Measurements from ENCODE around the gene SPP1. TPM values are rescaled to one million over a fixed set of nuclear protein-coding genes. Genes with fewer than 3 reads are reported as not detected.

Gene SPP1
- total RNA-seq, 1 donor from 2014 or later: 11.8 TPM

DNA sequence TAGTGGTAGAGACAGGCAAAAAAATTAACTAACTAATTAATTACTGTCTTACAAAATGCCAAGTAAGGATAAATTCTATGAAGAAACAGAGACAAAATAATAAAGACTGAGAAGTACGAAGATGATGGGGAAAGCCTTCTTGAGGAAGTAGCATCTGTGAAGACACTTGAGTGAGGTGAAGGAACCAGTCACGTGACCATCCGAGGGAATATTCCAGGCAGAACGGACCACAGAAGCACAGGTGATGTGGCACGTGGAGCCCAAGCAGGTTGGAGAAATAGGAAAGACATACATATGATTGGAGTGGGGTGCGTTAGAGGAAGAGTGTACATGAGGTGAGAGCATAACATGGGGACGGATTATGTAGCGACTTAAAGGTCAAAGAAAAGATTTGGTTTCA is 30.5 kb upstream of the SPP1 start:
- Histone ChIP-seq H3K4me3 (no peak overlapping the region), H3K4me1 (no peaks in the 10 kb centered on the region), H3K27ac (no peak overlapping the region), H3K27me3 (no peaks in the 10 kb centered on the region), H3K36me3 (no peaks in the 10 kb centered on the region), H3K9me3 (no peaks in the 10 kb centered on the region)
- intact Hi-C loops (cut with DNase I): no loop called here
- no peak for DNase-seq (ENCODE audit: extremely low spot score in 2 of 2)
- TF ChIP-seq POLR2AphosphoS5 (IDR thresholded peaks at IDR 0.05; ENCODE audit: insufficient read depth in 1 of 2, low read depth in 1 of 2) (no peak), POLR2A (IDR thresholded peaks at IDR 0.05) (no peak)
- TF ChIP-seq, protein P1, sequence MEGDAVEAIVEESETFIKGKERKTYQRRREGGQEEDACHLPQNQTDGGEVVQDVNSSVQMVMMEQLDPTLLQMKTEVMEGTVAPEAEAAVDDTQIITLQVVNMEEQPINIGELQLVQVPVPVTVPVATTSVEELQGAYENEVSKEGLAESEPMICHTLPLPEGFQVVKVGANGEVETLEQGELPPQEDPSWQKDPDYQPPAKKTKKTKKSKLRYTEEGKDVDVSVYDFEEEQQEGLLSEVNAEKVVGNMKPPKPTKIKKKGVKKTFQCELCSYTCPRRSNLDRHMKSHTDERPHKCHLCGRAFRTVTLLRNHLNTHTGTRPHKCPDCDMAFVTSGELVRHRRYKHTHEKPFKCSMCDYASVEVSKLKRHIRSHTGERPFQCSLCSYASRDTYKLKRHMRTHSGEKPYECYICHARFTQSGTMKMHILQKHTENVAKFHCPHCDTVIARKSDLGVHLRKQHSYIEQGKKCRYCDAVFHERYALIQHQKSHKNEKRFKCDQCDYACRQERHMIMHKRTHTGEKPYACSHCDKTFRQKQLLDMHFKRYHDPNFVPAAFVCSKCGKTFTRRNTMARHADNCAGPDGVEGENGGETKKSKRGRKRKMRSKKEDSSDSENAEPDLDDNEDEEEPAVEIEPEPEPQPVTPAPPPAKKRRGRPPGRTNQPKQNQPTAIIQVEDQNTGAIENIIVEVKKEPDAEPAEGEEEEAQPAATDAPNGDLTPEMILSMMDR (IDR thresholded peaks at IDR 0.05): no peak

DNA sequence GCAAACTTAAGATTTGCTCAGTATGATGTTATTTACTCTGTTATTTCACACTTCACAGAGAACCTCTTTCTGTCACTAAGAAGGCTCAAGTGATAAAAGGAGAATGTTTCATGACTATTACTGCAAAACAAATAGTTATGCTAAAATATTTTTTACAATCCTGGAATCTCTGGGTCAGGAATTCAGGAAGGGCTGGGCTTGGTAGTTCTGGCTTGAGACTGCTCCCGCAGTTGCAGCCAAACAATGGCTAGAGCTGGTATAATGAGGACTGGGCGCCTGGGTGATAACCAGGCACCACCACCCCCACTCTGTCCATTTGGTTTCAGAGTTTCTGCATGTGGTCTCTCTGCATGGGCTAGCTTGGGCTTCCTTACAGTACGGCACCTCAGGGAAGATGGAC is 28.7 kb upstream of the SPP1 start:
- Histone ChIP-seq H3K9me3 (no peaks in the 10 kb centered on the region), H3K27me3 (no peaks in the 10 kb centered on the region), H3K4me3 (no peak overlapping the region), H3K27ac (no peak overlapping the region), H3K4me1 (no peaks in the 10 kb centered on the region), H3K36me3 (no peaks in the 10 kb centered on the region)
- no peak for DNase-seq (ENCODE audit: extremely low spot score in 2 of 2)
- TF ChIP-seq POLR2A (IDR thresholded peaks at IDR 0.05): no peak
- TF ChIP-seq, protein P1 (IDR thresholded peaks at IDR 0.05): no peak
- no peak for TF ChIP-seq POLR2AphosphoS5 (IDR thresholded peaks at IDR 0.05; ENCODE audit: insufficient read depth in 1 of 2, low read depth in 1 of 2)
- intact Hi-C loops (cut with DNase I): no loop called here

DNA sequence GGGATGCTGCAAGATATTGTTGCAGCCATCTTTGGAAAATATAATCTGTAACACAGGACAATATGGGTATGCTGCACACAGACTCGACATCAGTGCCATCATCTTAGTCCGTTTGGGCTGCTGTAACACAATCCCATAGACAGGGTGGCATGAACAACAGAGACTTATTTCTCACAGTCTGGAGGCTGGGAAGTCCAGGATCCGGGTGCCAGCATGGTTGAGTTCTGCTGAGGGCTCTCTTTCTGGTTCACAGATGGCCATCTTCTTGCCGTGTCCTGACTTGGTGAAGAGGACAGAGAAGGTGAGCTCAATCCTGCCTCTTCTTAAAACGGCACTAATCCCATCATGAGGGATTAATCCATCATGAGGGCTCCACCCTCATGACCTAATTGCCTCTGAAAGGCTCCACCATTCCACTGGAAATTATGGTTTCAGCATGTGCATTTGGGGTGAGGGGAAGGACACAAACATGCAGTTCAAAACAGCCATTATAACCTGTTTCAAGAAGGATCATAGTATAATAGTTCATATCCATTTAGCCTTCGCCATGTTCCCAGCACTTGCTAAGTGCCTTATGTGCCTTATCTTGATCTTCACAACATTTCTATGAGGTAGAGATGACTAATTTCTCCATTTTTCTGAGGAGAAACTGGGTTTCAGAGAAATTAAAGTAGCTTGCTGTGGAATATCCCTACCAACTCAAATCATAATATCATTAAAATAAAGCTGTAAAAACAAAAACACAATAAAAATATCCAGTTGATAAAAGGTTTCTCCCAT is 27.9 kb upstream of the SPP1 start:
- H3K4me3 ChIP-seq: no peak overlapping the region
- no peak for DNase-seq (ENCODE audit: extremely low spot score in 2 of 2)
- no peak overlapping the region for H3K27ac ChIP-seq
- H3K36me3 ChIP-seq: no peaks in the 10 kb centered on the region
- no peaks in the 10 kb centered on the region for H3K4me1 ChIP-seq
- H3K27me3 ChIP-seq: no peaks in the 10 kb centered on the region
- intact Hi-C loops (cut with DNase I): no loop called here
- no peaks in the 10 kb centered on the region for H3K9me3 ChIP-seq
- TF ChIP-seq, protein P1 (IDR thresholded peaks at IDR 0.05): no peak
- TF ChIP-seq POLR2A (IDR thresholded peaks at IDR 0.05) (no peak), POLR2AphosphoS5 (IDR thresholded peaks at IDR 0.05; ENCODE audit: insufficient read depth in 1 of 2, low read depth in 1 of 2) (no peak)

DNA sequence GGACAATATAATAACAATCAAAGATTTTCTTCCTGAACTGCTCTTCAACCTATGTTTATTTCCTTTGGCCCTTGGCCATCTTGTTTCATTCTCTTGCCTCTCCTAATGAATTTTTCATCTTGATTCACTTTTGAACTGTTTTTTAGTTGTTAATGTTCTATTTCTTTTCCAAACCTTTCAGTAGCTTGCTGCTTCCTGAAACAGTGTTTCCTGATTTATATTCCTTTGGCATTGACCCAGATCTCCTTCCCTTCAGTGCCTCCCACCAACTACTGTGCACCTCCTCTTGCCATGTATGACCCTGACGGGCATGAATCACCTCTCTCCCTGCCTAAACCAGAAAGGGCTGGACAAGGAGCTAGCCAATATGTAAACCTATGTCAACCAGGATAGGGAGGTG is 25.6 kb upstream of the SPP1 start:
- intact Hi-C loops (cut with DNase I): no loop called here
- DNase-seq (ENCODE audit: extremely low spot score in 2 of 2): no peak
- Histone ChIP-seq H3K4me1 (no peaks in the 10 kb centered on the region), H3K36me3 (no peaks in the 10 kb centered on the region), H3K4me3 (no peak overlapping the region), H3K27me3 (no peaks in the 10 kb centered on the region), H3K27ac (no peak overlapping the region), H3K9me3 (no peaks in the 10 kb centered on the region)
- TF ChIP-seq, protein P1 (IDR thresholded peaks at IDR 0.05): no peak
- TF ChIP-seq POLR2AphosphoS5 (IDR thresholded peaks at IDR 0.05; ENCODE audit: insufficient read depth in 1 of 2, low read depth in 1 of 2): no peak

DNA sequence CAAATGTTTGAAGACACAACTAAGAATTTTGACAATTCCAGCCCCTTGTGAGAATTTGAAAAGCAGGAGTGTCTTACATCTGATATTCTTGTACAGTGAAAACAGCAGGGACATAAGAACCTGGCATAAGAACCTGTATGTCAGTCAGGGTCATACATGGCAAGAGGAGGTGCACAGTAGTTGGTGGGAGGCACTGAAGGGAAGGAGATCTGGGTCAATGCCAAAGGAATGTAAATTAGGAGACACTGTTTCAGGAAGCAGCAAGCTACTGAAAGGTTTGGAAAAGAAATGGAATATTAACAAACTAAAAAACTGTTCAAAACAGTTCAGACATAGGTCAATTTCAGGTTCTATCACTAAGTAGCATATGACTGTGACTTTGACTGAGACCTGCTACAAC is 25.0 kb upstream of the SPP1 start:
- no peaks in the 10 kb centered on the region for H3K27me3 ChIP-seq
- no peaks in the 10 kb centered on the region for H3K9me3 ChIP-seq
- TF ChIP-seq POLR2A (IDR thresholded peaks at IDR 0.05) (no peak), POLR2AphosphoS5 (IDR thresholded peaks at IDR 0.05; ENCODE audit: insufficient read depth in 1 of 2, low read depth in 1 of 2) (no peak)
- TF ChIP-seq, protein P1 (IDR thresholded peaks at IDR 0.05): no peak
- intact Hi-C loops (cut with DNase I): no loop called here
- H3K4me1 ChIP-seq: no peaks in the 10 kb centered on the region
- H3K4me3 ChIP-seq: no peak overlapping the region
- DNase-seq (ENCODE audit: extremely low spot score in 2 of 2): no peak
- H3K27ac ChIP-seq: no peak overlapping the region
- no peaks in the 10 kb centered on the region for H3K36me3 ChIP-seq
